Hepatocyte (in vitro differentiated cells): Measurements from ENCODE around the gene HEXD.
"Not testable (repeated sequence)": the region's sequence is repeated elsewhere in the genome, so short reads cannot be mapped to it uniquely, and the experiment has no call there.

Experiments used
- CTCF ChIP-seq: fragments of 200-600 bp; sonication (generic); IDR thresholded peaks from 2 replicates; pipeline ENCODE4 v1.5.1; 2016; ENCODE audit warnings: antibody characterized with exemption, mild to moderate bottlenecking; ENCODE audit not compliant: poor library complexity
- EZH2 ChIP-seq: fragments of 200-600 bp; sonication (generic); IDR thresholded peaks from 2 replicates; pipeline ENCODE4 v1.6.1; 2016; ENCODE audit warnings: antibody characterized with exemption, mild to moderate bottlenecking, borderline replicate concordance
- EZH2phosphoT487 ChIP-seq: fragments of 200-600 bp; sonication (generic); IDR thresholded peaks from one replicate; pipeline ENCODE4 v1.6.1; 2018; ENCODE audit warnings: antibody characterized with exemption, mild to moderate bottlenecking, low read depth, moderate library complexity; ENCODE audit not compliant: unreplicated experiment, severe bottlenecking

DNA sequence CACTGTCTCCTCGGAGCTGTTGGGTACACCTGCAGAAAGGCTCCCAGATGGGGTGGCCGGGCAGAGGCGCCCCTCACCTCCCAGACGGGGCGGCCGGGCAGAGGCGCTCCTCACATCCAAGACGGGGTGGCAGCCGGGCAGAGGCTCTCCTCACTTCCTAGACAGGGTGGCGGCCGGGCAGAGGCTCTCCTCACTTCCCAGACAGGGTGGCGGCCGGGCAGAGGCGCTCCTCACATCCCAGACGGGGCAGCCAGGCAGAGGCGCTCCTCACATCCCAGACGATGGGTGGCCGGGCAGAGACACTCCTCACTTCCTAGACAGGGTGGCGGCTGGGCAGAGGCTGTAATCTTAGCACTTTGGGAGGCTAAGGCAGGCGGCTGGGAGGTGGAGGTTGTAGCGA lies 35.6 kb downstream of the HEXD start:
- not testable (repeated sequence) for TF ChIP-seq CTCF, EZH2phosphoT487, EZH2
